Right renal cortex interstitium (tissue), 3 donors: ENCODE results near the gene GSDME. TPM values are rescaled to one million over a fixed set of nuclear protein-coding genes. Genes with fewer than 3 reads are reported as not detected.
"Not testable (repeated sequence)": the region's sequence is repeated elsewhere in the genome, so short reads cannot be mapped to it uniquely, and the experiment has no call there.

Experiments
- DNase-seq, 3 donors: peaks; one replicate each; pipeline ENCODE4 v3.0.0-alpha.2; 2013; ENCODE audit warnings: low read depth in 3 of 3, low spot score in 2 of 3
- polyA plus RNA-seq, 3 donors: library from polyadenylated mRNA; unstranded; fragments of 120-200 nt; gene quantifications; one replicate each; pipeline ENCODE4 v1.2.1, GENCODE V29; 2013; ENCODE audit not compliant: insufficient read length in 3 of 3

The GSDME gene
- polyA plus RNA-seq: 10 to 100 TPM; 14.2 to 14.8 (median 14.7) TPM

- DNase-seq: peak; percentile 25 to 47 (median 27)
Measured at GRCh38 chr7:24757353-24758275, at the start of gene GSDME. GSDME (minus strand) TSS chr7:24757464; CDS start chr7:24749774, 7,690 bp downstream.

GRCh38 chr7:24802300-24802699 is 45.0 kb upstream of the GSDME start:
- DNase-seq: no peak

- no peak for DNase-seq
Measured at GRCh38 chr7:24801883-24802282, 44.6 kb upstream of the GSDME start.

GRCh38 chr7:24800667-24801066 is 43.4 kb upstream of the GSDME start:
- no peak for DNase-seq

DNA sequence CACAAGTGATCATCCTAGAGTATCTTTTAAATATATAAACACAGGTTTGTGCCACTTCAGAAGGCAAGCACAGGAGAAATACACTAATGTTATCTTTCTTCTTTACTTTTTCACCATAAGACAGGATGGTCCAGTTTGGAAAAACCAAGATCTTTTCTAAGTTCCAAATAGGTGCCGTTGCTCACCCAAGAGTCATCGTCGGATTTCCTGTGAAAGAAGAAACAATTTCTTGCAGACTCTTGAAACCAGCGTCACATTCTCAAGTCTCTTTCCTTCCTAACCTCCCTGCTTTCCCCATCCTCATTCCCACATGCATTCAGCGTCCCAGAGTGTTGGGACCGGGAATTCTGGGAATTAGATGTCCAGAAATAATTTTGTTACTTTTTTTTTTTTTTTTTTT is 42.8 kb upstream of the GSDME start:
- no peak for DNase-seq

DNA sequence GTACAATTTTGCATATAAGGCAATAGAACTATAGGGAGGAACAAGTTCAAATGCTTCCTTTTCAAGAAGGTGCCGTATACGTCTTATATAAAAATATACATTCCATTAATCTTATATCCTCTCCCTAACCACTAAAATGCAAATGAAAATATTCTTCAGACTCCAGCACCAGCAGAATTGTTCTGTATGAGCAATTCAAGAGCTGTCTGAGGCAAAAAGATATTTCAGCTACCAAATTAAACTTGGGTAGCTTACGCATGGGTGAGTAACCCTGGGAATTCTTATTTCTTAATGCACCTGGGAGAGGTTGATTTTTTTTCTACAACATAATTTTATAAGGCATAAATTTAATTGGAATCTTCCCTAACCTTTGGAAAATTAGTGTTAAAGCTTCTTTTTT is 42.2 kb upstream of the GSDME start:
- DNase-seq: no peak

DNA sequence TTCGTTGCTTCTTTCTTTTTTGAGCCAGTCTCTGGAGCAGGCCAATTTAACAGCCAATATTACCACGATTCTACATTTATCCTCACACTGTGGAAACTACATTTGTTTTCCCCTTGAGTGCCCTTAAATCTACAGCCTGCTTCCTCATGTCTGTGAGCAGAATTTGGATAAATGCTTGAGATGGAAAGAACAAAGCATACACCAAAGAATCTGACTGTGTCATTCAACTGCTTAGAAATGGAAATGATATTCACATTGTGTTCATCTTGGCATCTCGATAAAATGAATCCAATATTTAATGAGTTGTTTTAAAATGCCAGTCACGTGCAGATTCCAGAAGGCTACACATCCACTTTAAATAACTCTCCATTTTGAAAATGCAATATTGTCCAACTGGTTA is 41.0 kb upstream of the GSDME start:
- DNase-seq: no peak

DNA sequence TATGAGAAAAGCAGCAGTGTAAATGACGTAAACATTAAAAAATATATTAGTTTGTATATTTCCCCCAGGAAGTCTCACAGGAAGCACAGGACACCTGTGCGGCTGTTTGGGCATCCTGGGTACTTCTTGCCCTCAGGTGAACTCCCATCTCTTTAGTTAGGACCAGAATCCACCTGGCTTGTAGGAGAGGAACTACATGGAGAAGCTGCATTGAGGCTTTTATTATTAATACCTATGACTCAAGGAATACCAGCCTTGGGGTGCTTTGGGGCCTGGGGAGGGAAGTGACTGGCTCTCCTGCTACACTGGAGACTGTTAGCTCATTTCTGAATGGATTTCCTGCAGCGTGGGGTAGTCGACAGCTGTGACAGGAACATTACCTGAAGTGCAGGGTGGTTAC is 40.0 kb upstream of the GSDME start:
- no peak for DNase-seq

- no peak for DNase-seq
Measured at GRCh38 chr7:24795407-24795767, 38.1 kb upstream of the GSDME start.

- not testable (repeated sequence) for DNase-seq
Measured at GRCh38 chr7:24794751-24795406, 37.6 kb upstream of the GSDME start.

- no peak for DNase-seq
Measured at GRCh38 chr7:24793982-24794648, 36.9 kb upstream of the GSDME start.

DNA sequence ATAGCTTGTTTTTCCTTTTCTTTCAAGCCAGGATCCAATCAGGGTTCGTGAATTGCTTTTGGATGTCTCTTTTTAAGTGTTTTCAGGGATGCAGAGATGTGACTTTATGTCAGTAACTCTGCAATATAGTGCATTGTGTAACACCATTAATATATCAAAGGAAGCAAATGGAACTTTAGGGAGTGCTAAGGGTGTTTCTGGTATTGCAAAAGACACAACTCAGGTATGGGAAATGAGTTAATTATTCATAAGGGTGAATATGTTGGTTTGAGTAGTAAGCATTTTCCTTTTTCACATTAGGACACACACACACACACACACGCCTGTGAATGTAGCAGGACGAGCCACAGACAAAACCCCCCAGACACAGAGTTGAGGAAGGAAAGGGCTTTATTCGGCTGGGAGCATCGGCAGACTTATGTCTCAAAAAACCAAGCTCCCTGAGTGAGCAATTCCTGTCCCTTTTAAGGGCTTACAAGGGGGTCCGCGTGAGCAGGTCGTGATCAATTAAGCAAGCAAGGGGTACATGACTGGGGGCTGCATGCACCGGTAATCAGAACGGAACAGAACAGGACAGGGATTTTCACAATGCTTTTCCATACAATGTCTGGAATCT is 31.8 kb upstream of the GSDME start:
- DNase-seq: no peak

DNA sequence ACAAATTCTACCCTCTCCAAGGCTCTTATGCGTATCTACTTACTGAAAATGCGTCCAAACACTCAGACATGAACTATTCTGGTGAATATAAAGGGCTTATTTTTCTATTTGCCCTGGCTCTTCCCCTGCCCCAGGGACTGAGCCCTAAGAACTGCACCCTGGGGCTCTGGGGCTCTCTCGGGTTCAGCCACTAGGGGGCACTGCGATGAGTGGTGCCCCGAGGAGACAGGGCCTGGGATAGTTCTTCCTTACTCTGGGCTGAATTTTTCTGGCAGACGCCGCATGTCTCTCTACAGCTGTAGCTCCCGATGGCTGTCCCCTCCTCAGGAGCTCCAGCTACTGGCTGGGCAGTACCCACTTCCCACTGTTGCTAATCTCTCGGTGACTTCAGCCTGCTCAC is 30.8 kb upstream of the GSDME start:
- DNase-seq: no peak

DNA sequence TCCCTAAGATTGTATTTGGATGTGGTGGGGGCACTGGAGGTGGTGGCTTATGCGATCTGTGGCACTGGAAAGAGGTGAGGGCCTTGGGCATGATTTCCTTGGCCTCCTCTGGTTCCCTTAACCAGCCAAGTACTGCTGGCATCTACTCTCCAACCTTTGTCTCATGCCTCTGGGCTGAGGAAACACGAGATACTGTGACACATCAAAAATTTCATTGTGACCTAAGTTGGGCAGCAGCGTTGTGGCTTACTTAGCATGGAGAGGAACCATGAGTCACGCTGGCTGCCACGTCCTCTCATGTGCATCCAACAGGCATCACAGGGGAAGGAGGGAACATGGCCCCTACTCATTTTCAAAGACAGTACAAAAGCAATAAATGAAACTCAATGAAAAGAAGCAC is 29.7 kb upstream of the GSDME start:
- no peak for DNase-seq

DNA sequence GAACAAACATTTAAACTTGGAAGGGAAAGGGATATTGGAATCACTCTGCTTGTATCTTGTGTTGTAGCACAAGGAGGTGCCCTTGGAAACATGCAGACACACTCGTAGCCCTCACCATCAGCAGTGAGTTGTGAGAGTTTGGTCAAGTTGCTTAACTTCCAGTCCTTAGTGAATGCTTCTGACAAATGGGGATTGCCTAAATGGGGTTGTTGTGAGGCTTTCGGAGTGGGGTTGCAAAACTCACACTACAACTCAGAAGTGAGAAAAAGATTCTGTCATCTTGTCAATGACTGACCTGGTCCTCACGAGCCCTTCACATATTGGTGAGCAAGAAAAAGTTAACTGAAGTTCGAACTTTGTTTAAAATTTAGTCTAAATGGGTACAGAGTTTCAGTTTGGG is 29.0 kb upstream of the GSDME start:
- DNase-seq: no peak

DNA sequence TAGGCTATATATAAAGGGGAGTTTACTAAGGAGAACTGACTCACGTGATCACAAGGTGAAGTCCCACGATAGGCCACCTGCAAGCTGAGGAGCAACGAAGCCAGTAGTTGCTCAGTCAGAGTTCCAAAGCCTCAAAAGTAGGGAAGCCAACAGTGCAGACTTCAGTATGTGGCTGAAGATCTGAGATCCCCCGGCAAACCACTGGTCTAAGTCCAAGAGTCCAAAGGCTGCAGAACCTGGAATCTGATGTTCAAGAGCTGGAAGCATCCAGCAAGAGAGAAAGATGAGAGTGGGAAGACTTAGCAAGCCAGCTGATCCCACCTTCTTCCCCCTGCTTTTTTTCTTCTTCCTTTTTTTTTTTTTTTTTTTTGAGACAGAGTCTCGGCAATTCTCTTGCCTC is 27.0 kb upstream of the GSDME start:
- DNase-seq: no peak

DNA sequence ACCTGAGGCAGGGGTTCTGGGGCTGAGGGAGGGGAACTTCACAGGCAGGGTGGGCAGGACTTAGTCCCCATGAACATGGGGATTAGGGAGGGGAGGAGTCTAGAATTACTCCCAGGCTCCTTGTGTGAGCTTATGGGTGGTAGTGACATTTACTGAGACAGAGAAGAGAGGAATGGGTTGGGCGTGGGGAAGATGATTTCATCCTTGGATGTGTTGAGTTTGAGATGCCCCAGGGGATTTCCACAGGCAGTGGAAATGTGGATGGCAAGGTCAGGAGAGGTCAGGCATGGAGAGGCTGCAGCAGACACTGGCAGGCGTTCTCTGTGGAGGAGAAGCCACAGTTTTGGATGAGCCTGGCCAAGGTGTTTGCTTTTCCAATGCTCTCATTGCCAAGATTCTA is 26.4 kb upstream of the GSDME start:
- DNase-seq: no peak

- DNase-seq: no peak
Measured at GRCh38 chr7:24781106-24781505, 23.8 kb upstream of the GSDME start.

GRCh38 chr7:24779283-24779655 is 22.0 kb upstream of the GSDME start:
- no peak for DNase-seq

GRCh38 chr7:24778543-24779282 is 21.4 kb upstream of the GSDME start:
- no peak for DNase-seq
